Embryonic facial prominence (tissue), 1 donor: ENCODE results near the gene GZMM.
"Not testable (repeated sequence)": the region's sequence is repeated elsewhere in the genome, so short reads cannot be mapped to it uniquely, and the experiment has no call there.

Experiments used
- DNase-seq: peaks from one replicate; pipeline ENCODE4 v3.0.0-alpha.2; 2016; ENCODE audit errors: extremely low spot score

Gene GZMM

DNA sequence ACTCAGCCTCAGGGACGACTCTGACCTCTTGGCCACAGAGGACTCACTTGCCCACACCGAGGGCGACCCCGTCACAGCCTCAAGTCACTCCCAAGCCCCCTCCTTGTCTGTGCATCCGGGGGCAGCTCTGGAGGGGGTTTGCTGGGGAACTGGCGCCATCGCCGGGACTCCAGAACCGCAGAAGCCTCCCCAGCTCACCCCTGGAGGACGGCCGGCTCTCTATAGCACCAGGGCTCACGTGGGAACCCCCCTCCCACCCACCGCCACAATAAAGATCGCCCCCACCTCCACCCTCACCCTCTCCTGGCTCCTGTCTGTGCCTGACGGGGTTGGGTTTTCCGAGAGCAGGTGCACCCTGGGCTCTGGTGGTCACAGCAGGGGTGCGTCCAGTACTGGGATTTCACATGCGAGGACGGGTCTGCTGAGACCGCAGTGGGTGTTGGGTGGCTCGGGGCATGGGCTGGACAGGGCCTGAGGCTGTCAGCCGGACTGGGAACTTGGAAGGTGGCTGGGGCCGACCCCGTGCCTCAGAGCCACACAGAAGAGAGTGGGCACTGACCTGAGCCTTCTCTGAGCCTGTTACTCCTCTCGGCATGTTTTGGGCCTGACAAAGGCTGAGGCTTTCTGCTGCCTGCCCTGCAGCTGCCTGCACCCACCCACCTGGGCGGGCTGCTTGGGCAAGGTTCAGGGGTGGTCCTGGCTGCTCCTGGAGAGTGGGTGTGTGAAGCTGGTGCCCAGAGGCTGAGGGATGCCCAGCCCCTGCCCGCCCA lies 39.5 kb downstream of the GZMM start:
- no peak for DNase-seq

DNA sequence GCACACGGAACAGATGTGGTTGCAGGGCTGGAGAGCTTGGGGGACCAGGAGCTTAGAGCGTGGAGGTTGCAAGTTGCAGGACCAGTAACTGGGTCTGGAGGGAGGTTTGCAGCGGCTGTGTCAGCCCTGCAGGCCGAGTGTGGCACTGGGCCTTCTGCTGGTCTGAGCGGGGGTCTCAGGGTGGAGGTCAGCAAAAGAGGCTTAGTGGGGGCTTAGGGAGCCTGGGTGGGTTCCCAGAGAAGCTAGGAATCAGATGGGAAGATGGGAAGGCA lies 40.1 kb downstream of the GZMM start:
- no peak for DNase-seq

DNA sequence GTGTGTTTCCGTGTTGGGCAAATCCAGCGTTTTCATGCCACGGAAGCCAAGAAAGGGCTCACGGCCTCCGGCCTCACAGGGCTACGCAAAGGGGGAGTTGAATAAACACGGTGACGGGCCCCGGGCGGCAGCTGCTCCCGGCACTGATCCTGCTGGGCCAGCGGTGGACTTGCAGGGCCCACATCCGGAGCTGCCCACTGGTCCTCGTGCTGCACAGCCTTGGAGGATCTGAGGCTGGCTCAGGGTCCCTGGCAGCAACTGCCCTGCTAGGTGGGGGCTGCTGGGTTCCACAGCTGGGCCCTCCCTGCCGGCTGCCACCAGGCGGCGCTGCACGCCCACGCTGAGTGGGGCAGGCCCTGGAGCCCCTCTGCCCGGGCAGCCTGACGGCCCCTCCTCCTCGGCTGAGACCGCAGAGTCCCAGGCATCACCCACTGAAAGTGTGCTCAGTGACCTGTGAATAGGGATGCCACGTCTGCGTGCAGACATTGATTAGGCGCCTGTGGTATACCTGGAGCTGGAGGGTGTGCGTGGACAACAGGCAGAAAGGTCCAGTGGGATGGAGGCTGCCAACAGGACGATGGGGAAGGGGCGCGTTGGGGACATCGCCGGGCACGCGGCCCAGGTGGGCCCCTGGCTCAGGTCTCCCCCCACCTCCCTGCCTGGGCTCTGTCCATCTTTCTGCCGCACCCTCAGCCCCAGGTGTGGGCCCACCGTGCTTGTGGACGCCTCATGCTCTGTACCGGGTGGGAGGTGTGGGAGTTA lies 40.6 kb downstream of the GZMM start:
- DNase-seq: no peak

DNA sequence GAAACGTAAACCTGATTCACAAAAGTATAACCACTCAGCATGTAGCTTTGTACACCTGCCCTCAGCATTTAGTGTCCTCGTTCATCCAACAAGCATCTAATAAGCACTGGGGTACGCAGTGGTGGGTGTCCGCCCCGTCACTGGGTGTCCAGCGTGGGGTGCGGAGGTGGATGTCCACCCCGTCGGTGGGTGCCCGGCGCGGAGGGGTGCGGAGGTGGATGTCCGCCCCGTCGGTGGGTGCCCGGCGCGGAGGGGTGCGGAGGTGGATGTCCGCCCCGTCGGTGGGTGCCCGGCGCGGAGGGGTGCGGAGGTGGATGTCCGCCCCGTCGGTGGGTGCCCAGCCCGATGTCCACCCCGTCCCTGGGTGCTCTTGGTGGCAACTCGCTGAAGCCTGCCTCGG lies 41.3 kb downstream of the GZMM start:
- DNase-seq: not testable (repeated sequence)

DNA sequence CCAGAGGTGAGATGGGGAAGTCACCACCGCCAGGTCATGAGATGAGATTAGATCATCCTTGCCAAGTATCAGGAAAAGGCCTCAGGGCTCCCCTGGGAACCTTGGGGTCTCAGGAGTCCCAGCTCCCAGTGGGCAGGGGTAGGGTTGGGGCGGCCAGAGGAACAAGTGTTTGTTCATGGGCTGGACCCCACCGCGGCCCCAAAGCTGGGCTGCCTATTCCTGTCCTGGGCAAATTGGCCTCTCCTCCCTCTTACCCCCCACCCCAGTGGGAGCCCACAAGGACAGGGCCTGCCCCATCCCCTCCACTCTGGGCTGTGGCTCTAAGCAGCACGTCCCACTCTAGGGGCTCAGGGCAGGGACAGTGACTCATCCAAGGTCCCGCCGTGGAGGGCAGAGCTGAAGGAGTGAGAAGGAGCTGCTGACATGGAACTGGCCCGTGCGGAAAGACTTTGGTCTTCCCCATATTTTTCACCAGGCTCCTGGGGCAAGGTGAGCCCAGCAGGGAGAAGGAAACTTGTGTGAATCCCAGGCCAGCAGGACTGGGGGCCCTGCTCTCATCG lies 41.8 kb downstream of the GZMM start:
- no peak for DNase-seq

DNA sequence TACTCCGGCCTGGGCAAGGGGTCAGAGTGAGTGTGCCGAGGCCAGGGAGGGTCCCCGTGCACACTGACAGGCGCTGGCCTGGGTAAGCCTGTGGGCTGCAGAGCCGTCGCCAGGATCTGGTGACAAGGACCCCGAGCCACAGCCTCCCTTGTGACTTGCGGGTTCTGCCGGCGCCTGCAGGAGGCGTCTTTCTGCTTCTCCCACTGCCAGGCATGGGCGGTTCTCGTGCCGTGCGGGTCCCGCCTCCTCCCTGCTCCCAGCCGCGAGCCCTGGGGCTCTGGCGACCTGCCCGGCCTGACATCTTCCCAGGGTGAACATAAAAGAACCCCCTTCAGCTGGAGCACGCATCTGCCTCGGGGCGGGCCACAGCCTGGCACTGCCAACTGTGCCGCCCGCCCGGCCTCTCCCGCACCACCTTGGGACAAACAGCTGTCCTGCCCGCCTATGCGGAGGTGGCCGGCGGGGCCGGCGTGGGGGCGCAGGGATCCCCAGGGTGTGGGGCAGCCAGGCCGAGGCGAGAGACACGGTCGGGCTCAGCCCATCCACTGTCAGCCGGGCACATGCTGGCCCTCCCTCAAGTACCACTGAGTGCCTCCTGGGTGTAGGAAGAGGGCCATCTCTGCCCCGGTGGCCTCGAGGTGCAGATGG lies 44.4 kb downstream of the GZMM start:
- DNase-seq: no peak

DNA sequence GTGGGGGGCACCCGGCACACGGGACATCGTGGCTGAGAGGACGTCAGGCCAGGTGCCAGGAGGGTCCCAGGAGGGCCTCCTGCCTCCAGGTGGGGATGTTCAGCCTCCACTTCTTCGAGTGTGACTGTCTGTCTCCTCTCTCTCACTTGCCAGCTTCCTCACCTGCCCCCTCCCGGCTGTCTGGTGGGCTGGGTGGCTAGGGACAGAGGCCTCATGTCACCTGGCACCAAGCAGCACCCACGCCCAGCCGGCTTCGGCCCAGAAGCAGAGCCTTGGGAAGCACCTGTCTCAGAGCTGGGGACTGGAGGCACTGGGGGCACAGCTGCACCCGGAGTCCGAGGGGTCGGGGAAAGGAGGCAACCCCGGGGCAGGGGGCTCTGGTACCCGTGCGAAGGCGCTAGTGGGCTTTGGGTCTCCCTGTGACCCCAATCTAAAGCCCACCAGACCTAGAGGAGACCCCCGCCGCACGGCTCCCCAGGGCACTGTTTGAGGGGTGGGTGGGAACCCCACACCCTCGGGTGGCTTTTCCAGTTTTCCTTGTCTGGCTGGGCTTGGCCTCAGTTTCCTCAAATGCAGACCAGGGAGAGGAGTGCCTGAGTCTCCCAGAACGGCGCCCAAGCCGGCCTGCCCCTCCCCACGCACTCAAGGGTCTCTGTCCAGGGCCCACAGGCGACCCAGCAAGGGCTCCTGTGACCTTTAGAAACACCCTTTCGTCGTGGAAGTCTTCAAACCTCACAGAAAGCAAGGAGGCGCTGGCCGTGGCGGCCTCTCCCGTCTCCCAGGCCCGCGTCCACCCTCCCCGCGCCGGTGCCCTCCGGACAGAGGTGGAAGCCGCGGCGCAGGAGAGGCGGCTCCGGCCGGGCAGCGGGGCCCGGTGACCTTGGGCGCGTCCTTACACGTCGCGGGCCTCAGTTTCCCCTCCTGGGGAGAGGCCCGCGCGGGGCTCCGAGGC lies 45.2 kb downstream of the GZMM start:
- DNase-seq: no peak

DNA sequence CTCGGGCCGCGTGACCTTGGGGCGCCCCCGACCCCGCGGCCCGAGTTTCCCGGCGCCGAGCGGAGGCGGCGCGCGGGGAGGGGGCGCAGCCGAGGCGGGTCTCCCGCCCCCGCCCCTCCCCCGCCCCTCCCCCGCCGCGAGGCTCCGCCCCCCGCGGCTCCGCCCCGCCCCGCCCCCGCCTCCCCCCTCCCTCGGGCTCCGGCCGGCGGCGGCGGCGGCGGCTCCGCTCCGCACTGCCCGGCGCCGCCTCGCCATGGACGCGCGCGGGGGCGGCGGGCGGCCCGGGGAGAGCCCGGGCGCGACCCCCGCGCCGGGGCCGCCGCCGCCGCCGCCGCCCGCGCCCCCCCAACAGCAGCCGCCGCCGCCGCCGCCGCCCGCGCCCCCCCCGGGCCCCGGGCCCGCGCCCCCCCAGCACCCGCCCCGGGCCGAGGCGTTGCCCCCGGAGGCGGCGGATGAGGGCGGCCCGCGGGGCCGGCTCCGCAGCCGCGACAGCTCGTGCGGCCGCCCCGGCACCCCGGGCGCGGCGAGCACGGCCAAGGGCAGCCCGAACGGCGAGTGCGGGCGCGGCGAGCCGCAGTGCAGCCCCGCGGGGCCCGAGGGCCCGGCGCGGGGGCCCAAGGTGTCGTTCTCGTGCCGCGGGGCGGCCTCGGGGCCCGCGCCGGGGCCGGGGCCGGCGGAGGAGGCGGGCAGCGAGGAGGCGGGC lies 46.0 kb downstream of the GZMM start, which contains the start of gene HCN2:
TSS of gene HCN2 (plus strand) at position 189 of the 703 bp plus-strand sequence. CDS start at position 254, 65 bp downstream.
- DNase-seq: no peak

DNA sequence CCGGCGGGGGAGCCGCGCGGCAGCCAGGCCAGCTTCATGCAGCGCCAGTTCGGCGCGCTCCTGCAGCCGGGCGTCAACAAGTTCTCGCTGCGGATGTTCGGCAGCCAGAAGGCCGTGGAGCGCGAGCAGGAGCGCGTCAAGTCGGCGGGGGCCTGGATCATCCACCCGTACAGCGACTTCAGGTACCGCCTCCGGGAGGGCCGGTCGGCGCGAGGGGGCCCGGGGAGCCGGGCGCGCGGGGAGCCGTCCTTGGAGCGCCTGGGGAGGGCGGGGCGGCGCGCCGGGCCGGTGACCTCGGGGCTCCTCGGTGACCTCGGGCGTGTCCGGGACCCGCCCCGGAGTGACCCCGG lies 46.5 kb downstream of the GZMM start:
- DNase-seq: no peak

DNA sequence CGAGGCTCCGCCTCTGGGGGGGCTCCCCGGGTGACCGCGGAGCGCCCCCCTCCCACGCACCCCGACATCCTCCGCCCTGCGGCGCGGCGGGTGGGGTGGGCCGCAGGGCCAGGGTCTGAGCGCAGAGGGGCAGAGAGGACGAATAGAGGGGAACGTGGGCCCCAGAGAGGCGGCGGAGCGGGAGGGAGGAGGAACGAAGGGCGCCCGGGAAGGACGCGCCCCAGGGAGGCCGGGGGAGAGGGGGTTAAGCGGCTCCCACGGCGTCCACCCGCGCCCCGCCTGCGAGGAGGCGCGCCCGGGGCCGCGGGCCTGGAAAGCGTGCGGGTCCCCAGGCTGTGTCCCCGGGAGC lies 46.9 kb downstream of the GZMM start:
- DNase-seq: no peak

DNA sequence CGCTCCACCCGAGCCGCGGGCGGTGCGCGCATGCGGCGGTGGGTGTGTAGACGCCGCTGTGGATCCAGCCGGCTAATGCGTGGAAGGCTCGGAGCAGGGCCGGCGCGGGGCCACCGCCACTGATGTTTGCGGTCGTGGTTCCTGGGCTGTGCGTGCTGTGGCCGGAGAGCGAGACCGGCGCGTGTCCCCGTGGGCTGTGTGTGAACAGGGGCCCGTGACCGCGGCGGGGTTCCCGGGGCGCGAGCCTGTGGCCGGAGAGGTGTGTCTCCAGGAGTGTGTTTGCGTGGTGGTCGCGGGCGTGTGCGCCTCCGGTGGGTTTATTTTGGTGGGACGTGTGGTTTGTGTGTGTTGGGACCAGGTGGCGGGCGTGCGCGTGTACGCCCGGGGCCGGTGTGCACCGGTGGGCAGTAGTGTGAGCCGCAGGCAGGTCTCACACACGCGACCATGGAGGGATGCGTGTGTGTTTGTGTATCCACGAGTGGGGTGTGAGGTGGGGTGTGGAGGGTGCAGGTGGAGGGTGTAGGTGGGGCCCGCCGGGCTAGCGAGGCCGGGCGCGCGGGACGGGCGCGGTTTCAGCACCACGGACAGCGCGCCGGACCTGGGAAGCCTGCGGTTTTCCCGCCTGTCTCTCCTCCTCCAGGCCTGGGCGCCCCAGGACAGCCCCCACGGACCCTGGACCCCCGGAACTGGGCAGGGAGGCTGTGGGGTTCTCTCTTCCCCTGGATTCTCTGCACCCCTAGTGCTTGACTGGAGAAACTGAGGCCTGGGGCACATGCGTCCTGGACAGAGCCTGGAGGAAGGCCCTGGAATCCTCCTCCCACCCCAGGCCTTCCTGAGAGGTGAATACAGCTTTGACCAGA lies 47.5 kb downstream of the GZMM start:
- DNase-seq: no peak

DNA sequence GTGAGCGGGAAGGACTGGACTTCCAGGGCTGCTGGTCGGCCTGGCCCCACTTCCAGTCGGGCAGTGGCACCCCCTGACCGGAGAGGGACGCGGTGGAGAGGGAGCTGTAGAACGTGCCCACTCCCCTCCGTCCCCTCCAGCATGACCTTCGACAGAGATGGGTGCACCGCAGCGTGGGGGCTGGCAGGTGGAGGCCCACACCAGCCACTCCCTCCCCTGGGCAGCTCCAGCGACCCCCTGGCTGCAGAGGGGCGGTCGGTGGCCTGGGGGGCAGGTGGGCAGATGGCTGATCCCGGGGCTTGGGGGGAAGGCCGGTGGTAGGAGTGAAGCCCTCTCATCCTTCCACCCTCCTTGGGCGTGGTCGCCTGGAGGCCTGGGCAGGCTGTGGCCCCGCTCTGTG lies 48.2 kb downstream of the GZMM start:
- no peak for DNase-seq

DNA sequence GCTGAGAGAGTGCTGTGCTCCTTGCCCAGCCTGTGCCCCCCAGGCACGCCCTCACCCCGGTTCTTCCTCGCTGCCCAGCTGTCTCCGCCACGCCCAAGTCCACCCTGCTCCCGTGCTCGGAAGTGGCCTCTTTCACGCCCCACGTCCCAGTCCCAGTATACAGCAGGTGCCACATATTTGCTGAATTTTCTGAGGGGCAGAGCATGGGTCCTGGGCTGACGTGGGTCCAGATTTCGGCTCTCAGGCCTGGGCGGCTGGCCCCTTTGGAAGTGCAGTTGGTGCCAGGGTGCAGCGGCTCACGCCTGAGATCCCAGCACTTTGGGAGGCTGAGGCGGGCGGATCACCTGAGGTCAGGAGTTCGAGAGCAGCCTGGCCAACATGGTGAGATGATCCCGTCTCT lies 49.2 kb downstream of the GZMM start:
- DNase-seq: no peak

DNA sequence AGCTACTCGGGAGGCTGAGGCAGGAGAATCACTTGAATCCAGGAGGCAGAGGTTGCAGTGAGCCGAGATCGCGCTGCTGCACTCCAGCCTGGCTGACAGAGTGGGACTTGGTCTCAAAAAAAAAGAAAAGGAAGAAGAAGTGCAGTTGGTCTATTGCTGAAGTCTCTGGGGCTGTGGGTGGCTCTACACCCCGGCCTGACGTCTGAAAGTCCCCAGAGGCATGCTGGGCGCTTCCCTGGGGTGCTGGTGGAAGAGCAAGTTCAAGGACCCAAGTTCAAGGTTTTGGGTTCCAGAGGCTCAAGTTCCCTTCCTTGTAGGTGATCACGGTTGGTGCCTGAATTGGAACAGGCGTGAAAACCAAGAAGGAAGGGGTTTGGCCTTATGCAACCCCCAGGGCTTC lies 49.7 kb downstream of the GZMM start:
- DNase-seq: no peak

DNA sequence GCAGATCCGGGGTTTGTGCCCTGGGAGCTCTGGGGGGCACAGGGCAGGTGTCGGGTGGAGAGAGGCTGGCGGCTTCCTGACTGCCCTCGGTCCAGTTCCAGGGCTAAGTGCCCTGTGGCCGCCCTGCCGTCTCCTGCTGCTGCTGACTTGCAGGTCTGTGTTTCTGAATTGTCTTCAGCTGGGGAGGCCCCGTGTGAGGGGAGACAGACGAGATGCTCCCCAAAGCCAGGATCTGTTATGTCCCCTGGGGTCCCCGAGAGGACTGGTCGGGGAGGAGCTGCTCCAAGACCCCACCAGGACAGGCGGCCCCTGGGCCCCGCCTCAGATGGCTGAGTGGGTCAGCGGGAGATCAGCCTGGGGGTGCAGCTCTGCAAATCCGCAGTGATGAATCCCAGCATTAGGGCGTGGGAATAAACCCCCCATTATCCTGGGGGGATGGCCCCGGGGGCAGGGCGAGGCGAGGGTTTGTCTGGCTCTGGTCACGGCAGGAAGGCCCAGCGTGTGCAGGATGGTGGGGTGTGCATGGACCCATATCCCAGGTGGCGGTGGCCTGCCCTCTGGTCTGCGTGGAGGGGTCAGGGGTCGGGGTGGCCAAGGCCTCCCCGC lies 50.5 kb downstream of the GZMM start:
- DNase-seq: no peak

DNA sequence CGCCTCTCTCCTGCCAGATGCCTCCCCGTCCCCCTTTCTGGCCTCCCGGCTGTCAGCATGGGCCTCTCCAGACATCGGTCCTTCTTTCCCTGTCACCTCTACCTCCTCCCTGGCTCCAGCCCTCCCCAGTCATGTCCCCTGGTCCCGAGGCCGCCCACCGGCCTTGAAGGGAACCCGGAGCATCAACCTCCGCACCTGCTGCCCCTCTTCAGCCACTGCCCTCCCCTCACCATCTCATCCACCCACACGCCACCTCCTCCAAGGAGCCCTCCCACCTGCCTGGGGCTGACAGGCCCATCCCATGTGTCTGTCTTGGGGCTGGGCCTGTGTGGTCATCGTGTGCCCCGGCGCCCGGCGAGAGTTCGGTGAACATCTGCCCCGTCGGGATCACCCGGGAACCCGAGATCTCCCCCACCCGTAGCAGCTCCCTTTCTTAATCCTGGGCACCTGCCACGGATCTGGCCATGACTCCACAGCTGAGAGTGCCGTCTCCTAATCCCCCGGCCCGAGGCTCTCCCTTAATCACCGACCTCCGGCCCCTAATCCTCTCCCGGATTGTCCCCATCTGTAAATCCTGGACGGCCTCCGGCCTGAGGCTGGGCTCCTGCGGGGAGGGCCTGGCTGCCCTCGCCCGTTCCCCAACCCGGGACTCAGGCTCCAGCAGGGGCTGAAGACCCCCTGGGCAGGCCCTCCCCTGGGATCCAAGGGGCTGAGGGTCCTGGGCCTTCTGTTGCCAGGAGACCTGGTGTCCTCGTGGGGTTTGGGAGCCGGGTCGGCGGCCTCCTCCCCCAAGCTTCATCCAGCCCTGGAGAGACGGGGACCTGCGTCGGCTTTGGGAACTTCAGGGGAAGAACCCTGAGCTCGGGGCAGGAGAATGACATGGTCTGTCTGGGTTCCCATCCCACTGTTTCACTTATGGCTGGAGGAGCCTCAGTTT lies 51.7 kb downstream of the GZMM start:
- DNase-seq: no peak

DNA sequence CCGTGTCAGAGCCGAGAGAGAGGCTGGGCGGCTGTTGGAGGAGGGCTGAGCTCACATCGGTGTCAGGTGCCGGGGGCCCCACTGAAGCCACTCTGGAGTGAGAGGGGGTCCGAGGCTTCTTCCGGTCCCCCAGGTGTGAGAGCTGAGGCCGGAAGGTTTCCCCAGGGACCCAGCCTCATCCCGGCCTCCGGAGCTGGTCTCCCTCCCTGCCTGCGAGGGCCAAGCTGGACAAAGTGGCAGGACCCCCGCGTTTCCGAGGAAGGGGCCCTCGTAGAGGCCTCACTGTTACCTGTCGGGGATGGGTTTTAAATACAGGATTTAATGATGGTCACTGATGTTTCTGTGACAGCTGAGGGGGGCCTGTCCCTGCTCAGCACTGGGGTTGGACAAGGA lies 52.4 kb downstream of the GZMM start:
- no peak for DNase-seq
